CD4-positive, alpha-beta T cell treated with Interleukin-6 at 100 ng/mL for 8 hours (primary cell): ENCODE measurements around the gene C6orf52.
"Not testable (repeated sequence)": the region's sequence is repeated elsewhere in the genome, so short reads cannot be mapped to it uniquely, and the experiment has no call there.

ENCODE experiments used
- DNase-seq: peaks from one replicate; pipeline ENCODE4 v3.0.0-alpha.2; 2020; ENCODE audit warnings: mixed read lengths, low spot score

C6orf52 gene

GRCh38 chr6:10695086-10695657 is 756 bp upstream of the C6orf52 start:
- DNase-seq: no peak

- no peak for DNase-seq
Observed at GRCh38 chr6:10692965-10693538, 1.4 kb downstream of the C6orf52 start.

GRCh38 chr6:10690651-10691445 is 3.6 kb downstream of the C6orf52 start:
- DNase-seq: no peak

GRCh38 chr6:10687582-10687981 is 6.8 kb downstream of the C6orf52 start:
- DNase-seq: no peak

- DNase-seq: no peak
Observed at GRCh38 chr6:10686901-10687300, 7.5 kb downstream of the C6orf52 start.

- DNase-seq: no peak
Observed at GRCh38 chr6:10685092-10685915, 9.1 kb downstream of the C6orf52 start.

- no peak for DNase-seq
Observed at GRCh38 chr6:10684618-10685017, 9.8 kb downstream of the C6orf52 start.

- DNase-seq: no peak
Observed at GRCh38 chr6:10682355-10682988, 11.9 kb downstream of the C6orf52 start.

- no peak for DNase-seq
Observed at GRCh38 chr6:10681795-10682194, 12.6 kb downstream of the C6orf52 start.

GRCh38 chr6:10678456-10678855 is 16.0 kb downstream of the C6orf52 start:
- DNase-seq: no peak

- DNase-seq: no peak
Observed at GRCh38 chr6:10676403-10676802, 18.0 kb downstream of the C6orf52 start.

GRCh38 chr6:10668126-10668917 is 26.1 kb downstream of the C6orf52 start:
- DNase-seq: no peak

- not testable (repeated sequence) for DNase-seq
Observed at GRCh38 chr6:10665595-10665994, 28.8 kb downstream of the C6orf52 start.

- DNase-seq: no peak
Observed at GRCh38 chr6:10662742-10663141, 31.7 kb downstream of the C6orf52 start.

GRCh38 chr6:10662207-10662606 is 32.2 kb downstream of the C6orf52 start:
- DNase-seq: no peak

- not testable (repeated sequence) for DNase-seq
Observed at GRCh38 chr6:10660431-10661191, 33.8 kb downstream of the C6orf52 start.

- no peak for DNase-seq
Observed at GRCh38 chr6:10659699-10660348, 34.6 kb downstream of the C6orf52 start.

- no peak for DNase-seq
Observed at GRCh38 chr6:10658910-10659698, 35.3 kb downstream of the C6orf52 start.

GRCh38 chr6:10655508-10656055 is 38.8 kb downstream of the C6orf52 start:
- peak; percentile 1 for DNase-seq
